ENCODE data around the gene PMVK. TPM values are rescaled to one million over a fixed set of nuclear protein-coding genes. Genes with fewer than 3 reads are reported as not detected.
A peak's percentile ranks its signal among the peaks of the same experiment; 100 is the strongest.

The PMVK gene
- total and polyA plus RNA-seq, 2 of the 8 experiments (the other 6 are each of a cell fraction or from before 2014, with no cell fraction given), result 23.8 to 26.5 TPM

GRCh38 chr1:154935749-154936554 is 567 bp downstream of the PMVK start (continued):
- TF ChIP-seq CHD7 (IDR thresholded peaks at IDR 0.05; ENCODE audit: insufficient replicate concordance, low read length), result no peak
- TF ChIP-seq BCL11A (IDR thresholded peaks at IDR 0.05; ENCODE audit: low read depth in 2 of 2, low read length in 2 of 2), result no peak
- no peak for TF ChIP-seq JUN (IDR thresholded peaks at IDR 0.05; ENCODE audit: low read depth, low read length)
- TF ChIP-seq RFX5 (IDR thresholded peaks at IDR 0.05; ENCODE audit: borderline replicate concordance, low read depth, low read length), result no peak
- TF ChIP-seq RNF2 (IDR thresholded peaks at IDR 0.05; ENCODE audit: borderline replicate concordance, low read depth, low read length, missing control alignments, poor library complexity, severe bottlenecking), result no peak
- TF ChIP-seq MAX (IDR thresholded peaks at IDR 0.05), result no peak
- no peak for TF ChIP-seq CHD2 (IDR thresholded peaks at IDR 0.05; ENCODE audit: low read length)
- no peak for TF ChIP-seq POU5F1 (IDR thresholded peaks at IDR 0.05; ENCODE audit: low read depth, low read length)
- peak; percentile 58; the same call in 1 of the 2 replicates for TF ChIP-seq ATF3 (IDR thresholded peaks at IDR 0.05; ENCODE audit: insufficient read depth, low read depth, low read length)

Data from H1 (cell line).